Measurements from ENCODE around the gene TPRX1. TPM values are rescaled to one million over a fixed set of nuclear protein-coding genes. Genes with fewer than 3 reads are reported as not detected.

Gene TPRX1
- total and polyA plus RNA-seq, 3 donors from 2014 or later = 0.55 to 1.2 (median 0.62) TPM

DNA sequence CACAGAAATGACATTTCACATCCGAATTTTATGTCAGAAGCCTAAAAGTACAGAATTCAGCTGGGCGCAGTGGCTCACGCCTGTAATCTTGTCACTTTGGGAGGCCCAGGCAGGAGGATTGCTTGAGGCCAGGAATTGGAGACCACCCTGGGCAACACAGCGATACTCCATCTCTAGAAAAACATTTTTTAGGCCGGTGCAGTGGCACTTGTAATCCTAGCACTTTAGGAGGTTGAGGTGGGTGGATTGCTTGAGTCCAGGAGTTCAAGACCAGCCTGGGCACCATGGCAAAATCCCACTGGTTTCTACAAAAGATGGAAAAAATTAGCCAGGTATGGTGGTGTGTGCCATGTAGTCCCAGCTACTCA lies 43.7 kb downstream of the TPRX1 start:
- WGBS, 2 donors = 80 to 92% methylated on average over 5 of the region's 5 CpGs
- TF ChIP-seq POLR2A (IDR thresholded peaks at IDR 0.05) = no peak
- TF ChIP-seq, protein P1, sequence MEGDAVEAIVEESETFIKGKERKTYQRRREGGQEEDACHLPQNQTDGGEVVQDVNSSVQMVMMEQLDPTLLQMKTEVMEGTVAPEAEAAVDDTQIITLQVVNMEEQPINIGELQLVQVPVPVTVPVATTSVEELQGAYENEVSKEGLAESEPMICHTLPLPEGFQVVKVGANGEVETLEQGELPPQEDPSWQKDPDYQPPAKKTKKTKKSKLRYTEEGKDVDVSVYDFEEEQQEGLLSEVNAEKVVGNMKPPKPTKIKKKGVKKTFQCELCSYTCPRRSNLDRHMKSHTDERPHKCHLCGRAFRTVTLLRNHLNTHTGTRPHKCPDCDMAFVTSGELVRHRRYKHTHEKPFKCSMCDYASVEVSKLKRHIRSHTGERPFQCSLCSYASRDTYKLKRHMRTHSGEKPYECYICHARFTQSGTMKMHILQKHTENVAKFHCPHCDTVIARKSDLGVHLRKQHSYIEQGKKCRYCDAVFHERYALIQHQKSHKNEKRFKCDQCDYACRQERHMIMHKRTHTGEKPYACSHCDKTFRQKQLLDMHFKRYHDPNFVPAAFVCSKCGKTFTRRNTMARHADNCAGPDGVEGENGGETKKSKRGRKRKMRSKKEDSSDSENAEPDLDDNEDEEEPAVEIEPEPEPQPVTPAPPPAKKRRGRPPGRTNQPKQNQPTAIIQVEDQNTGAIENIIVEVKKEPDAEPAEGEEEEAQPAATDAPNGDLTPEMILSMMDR (IDR thresholded peaks at IDR 0.05) = no peak
- no peak for DNase-seq
- no peak overlapping the region for H3K4me3 ChIP-seq
- no peaks in the 10 kb centered on the region for H3K9me3 ChIP-seq
- no peaks in the 10 kb centered on the region for H3K4me1 ChIP-seq
- intact Hi-C loops (cut with DNase I; ENCODE audit: low total_unique reads) = no loop called here
- no peak overlapping the region for H3K27ac ChIP-seq
- no peaks in the 10 kb centered on the region for H3K27me3 ChIP-seq
- no peaks in the 10 kb centered on the region for H3K36me3 ChIP-seq (ENCODE audit: low read depth, missing control alignments)

DNA sequence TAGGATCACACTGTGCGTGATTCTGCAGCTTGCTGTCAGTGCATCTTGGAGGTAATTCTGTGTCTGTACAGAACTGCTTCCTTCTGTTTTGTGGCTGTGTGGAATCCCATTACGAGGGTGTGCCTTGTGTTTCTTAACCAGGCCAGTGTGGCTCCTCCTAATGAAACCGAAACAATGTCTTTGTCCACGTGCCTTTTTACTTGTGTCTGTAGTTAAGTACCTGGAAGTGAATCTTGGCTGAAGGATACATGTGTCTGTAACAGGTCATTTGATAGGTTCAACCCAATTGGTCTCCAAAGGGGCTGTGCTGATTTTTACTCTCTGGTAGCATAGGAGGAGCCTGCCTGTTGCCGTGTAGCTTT lies 45.9 kb downstream of the TPRX1 start:
- Histone ChIP-seq H3K4me1 (no peaks in the 10 kb centered on the region), H3K9me3 (no peaks in the 10 kb centered on the region), H3K36me3 (ENCODE audit: low read depth, missing control alignments) (no peaks in the 10 kb centered on the region), H3K4me3 (no peak overlapping the region), H3K27me3 (no peaks in the 10 kb centered on the region), H3K27ac (no peak overlapping the region)
- no peak for TF ChIP-seq POLR2A (IDR thresholded peaks at IDR 0.05)
- TF ChIP-seq, protein P1 (IDR thresholded peaks at IDR 0.05) = no peak
- intact Hi-C loops (cut with DNase I; ENCODE audit: low total_unique reads) = no loop called here
- no peak for DNase-seq
- 62 to 70% methylated on average over 5 of the region's 5 CpGs for WGBS, 2 donors

GRCh38 chr19:47757617-47758442 lies 46.5 kb downstream of the TPRX1 start:
- TF ChIP-seq, protein P1 (IDR thresholded peaks at IDR 0.05) = no peak
- TF ChIP-seq POLR2A (IDR thresholded peaks at IDR 0.05) = no peak
- H3K27ac ChIP-seq = no peak overlapping the region
- H3K4me1 ChIP-seq = no peaks in the 10 kb centered on the region
- 80 to 84% methylated on average over 14 of the region's 14 CpGs for WGBS, 2 donors
- no peak overlapping the region for H3K4me3 ChIP-seq
- no peak for DNase-seq
- intact Hi-C loops (cut with DNase I; ENCODE audit: low total_unique reads) = no loop called here
- no peaks in the 10 kb centered on the region for H3K36me3 ChIP-seq (ENCODE audit: low read depth, missing control alignments)
- H3K27me3 ChIP-seq = no peaks in the 10 kb centered on the region
- no peaks in the 10 kb centered on the region for H3K9me3 ChIP-seq

DNA sequence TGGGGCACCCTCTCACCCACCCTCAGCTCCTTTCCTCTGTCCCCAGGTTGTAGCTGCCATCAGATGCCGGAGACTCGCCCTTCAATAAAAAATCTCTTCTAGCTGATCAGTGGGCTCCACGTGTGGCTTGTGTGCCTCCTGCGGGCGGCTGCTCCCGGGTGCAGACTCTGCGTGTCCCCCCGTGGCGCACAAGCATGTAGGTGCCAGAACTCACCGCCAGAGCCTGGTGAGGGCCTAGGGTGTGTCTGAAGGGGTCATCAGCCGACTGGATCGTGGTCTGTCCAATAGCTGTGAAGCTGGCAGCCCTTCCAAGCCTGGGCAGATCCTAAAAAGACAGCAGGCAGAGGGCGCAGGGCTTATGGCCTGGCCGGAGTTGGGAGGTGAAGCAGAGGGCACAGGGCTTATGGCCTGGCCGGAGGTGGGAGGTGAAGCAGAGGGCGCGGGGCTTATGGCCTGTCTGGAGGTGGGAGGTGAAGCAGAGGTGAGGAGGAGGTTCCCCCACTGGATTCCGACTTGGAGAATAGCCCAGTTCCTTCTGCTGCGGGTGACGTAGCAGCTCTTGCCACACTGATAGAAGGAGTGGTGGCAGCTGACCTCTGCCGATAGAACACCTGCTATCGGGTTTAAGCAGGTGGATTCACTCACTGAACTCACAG lies 47.3 kb downstream of the TPRX1 start:
- H3K27ac ChIP-seq = no peak overlapping the region
- no peaks in the 10 kb centered on the region for H3K36me3 ChIP-seq (ENCODE audit: low read depth, missing control alignments)
- TF ChIP-seq POLR2A (IDR thresholded peaks at IDR 0.05) = no peak
- TF ChIP-seq, protein P1 (IDR thresholded peaks at IDR 0.05) = no peak
- peak; percentile 54 for DNase-seq
- H3K4me3 ChIP-seq = no peak overlapping the region
- H3K27me3 ChIP-seq = no peaks in the 10 kb centered on the region
- intact Hi-C loops (cut with DNase I; ENCODE audit: low total_unique reads) = no loop called here
- H3K4me1 ChIP-seq = no peaks in the 10 kb centered on the region
- WGBS, 2 donors = 74% methylated on average over 10 to 21 of the region's 22 CpGs
- H3K9me3 ChIP-seq = no peaks in the 10 kb centered on the region

All from testis (tissue), 3 donors.